CD4-positive, alpha-beta T cell treated with Interferon gamma for 1 hour (primary cell): ENCODE measurements around the gene PLA2G2C.
"Not testable (repeated sequence)": the region's sequence is repeated elsewhere in the genome, so short reads cannot be mapped to it uniquely, and the experiment has no call there.

ENCODE experiments used
- DNase-seq: peaks from one replicate; pipeline ENCODE4 v3.0.0-alpha.2; 2020

Gene PLA2G2C

GRCh38 chr1:20150969-20151368, 35.3 kb downstream of the PLA2G2C start:
- DNase-seq = no peak

- no peak for DNase-seq
Observed at GRCh38 chr1:20150326-20150705, 36.0 kb downstream of the PLA2G2C start.

- DNase-seq = no peak
Observed at GRCh38 chr1:20149601-20150325, 36.6 kb downstream of the PLA2G2C start.

DNA sequence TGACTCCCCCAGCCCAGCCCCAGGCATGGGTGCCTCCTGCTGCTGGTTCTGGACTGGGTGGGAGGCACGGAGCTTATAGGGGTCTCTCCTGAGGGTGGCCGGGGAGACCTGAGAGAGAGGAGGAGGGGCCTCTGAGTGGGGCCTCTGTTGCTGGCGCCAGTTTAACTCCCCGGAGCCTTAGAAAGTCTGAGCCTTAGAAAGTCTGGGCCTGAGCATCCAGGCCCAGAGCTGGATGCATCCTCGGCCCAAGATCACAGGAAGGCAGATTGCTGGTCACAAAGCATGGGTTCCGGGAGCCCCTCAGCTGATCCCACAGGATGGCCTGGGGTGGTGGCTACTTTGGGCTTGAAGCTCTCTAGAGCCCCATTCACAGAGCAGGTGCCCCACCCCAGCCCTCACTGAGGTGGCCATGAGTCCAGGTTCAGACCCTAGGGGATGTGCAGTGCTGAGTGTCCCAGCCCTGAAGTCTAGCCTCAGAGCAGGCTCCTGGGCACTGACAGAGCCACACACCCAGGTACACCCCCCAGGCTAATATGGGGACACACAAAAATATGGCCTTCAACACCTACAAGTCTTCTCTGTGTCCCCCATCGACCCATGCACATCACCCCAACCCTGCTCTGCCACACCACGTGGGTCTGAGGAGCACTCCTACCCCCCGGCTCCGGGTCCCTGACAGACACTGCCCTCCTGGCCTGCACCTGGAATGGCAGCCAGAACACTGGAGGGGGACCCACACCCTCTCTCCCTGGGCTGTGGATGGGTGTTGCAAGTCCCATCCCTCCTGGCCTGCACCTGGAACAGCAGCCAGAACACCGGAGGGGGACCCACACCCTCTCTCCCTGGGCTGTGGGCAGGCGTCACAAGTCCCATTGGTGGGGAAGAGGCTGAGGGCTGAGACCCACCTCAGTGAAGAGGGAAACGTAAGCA, 37.5 kb downstream of the PLA2G2C start:
- DNase-seq = no peak

DNA sequence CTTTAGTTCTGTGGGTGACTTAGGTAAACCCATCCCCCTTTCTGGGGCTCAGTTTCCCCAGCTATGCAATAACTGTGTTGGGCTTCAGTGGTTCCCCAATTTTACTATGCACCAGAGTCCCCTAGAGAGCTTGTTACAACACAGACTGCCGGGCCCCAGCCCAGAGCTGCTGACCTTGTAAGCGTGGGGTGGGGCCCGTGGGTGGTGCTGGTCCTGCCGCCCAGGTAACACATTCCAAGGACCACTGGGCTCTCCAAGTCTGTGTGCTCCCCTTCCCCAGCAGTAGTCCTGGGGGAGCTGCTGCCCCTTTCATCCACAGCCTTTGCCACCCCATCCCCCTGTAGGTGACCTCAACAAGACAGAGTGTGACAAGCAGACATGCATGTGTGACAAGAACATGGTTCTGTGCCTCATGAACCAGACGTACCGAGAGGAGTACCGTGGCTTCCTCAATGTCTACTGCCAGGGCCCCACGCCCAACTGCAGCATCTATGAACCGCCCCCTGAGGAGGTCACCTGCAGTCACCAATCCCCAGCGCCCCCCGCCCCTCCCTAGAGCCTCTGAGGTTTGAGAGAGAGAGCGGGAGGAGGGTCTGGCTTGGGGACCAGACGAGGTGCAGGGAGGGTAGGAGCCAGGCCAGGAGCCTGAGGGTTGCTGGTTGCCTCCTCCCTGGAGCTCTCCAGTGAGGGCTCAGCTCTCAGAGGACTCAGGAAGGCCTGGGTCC, 38.3 kb downstream of the PLA2G2C start:
- DNase-seq = no peak

DNA sequence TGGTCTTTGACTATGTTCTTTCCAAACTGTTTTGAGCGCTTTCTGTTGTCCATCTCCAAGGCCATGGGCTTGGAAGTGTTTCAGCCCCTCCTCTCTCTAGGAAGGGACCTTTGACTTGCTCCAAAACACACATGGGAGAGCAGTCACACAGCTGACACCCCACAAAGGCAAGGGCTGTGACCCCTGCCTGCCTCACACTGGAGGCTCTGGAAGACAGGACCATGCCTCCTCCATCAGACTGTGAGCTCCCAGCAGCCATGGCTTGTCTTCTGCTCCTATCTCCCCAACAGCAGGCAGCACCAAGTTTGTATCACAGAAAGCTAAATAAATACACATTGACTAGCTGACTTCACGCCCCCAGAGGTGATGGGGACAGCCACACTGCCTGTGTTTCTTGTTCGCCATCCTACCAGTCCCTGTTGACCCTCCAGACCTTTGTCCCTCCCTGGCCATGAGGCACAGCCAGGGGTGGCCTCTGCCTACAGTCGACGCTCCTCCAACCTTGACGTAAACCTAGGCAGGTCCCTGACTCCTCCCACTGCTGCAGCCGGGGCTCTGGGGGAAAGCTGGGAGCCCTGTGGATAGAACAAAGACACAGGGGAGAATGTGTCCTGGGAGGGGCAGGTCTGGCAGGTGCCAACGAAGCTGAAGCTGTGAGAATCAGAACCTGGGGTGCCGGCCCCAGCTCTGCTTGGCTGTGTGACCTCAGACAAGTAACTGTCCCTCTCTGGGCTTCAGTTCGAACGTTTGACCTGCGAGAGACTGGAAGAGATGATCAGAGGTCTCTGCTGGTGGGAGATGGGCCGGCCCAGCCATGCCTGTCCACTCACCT, 42.4 kb downstream of the PLA2G2C start:
- no peak for DNase-seq

DNA sequence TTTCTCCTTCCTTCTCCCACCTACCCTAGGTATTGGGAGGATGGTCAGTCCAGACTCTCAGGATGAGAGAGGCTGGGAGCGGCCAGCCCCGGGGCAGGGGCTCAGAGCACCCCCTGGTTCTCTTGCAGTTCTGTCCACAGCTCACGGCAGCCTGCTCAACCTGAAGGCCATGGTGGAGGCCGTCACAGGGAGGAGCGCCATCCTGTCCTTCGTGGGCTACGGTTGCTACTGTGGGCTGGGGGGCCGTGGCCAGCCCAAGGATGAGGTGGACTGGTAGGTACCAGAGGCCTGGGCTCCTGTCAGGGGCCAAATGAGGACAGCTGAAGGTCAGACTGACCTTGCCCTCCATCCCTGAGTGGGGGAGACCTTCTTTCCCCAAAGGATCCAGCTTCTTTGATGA, 43.0 kb downstream of the PLA2G2C start:
- no peak for DNase-seq

DNA sequence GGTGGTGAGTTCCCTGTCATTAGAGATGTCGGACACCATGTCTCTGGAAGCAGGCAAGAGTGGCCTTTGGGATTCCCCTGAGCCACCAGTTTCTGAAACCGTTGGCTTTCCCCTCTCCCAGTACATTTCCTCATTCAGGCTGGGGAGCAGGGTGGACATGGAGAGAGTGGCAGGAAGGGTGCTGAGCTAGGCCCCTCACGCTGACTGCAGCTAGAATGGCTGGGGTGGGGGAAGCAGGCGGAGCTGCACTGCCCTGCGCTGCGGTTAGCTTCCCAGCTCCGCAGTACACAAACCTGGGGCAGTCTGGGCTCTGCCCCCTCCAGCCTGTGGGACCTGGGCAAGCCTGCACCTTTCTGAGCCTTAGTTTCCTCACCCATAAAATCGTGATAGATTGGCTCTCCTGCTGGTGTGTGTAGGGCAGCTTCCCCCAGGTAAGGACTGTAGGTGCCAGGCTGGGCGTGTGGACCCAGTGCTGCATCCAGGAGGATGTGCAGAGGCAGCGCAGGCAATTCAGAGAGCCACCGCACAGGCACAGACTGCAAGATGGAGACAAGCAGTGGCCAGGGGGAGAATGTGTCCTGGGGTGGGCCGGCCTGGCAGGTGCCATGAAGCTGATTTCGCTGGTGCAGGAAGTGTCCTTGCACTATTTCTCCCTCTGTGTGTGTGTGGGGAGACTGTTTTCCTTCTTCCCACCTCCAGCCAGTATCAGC, 44.2 kb downstream of the PLA2G2C start:
- DNase-seq = no peak

DNA sequence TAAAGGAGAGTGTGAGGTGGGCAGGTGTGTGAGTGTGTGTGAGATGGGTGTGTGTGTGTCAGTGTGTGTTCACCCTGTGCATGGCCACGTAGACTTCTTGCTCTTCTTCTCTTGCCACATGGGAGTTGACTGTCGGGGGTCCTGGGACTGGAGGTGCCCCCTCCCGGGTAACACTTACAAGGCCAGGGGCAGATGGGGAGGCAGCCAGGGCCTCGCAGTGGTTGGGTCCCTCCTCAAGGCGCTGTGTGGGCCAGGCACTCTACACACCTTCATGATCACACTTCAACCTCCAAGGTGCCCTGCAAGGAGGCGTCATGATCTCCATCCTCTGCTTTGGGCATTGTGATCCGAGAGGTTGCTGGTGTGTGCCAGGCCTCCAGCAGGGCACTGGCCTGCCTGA, 44.9 kb downstream of the PLA2G2C start:
- no peak for DNase-seq

GRCh38 chr1:20141001-20141400, 45.3 kb downstream of the PLA2G2C start:
- no peak for DNase-seq

DNA sequence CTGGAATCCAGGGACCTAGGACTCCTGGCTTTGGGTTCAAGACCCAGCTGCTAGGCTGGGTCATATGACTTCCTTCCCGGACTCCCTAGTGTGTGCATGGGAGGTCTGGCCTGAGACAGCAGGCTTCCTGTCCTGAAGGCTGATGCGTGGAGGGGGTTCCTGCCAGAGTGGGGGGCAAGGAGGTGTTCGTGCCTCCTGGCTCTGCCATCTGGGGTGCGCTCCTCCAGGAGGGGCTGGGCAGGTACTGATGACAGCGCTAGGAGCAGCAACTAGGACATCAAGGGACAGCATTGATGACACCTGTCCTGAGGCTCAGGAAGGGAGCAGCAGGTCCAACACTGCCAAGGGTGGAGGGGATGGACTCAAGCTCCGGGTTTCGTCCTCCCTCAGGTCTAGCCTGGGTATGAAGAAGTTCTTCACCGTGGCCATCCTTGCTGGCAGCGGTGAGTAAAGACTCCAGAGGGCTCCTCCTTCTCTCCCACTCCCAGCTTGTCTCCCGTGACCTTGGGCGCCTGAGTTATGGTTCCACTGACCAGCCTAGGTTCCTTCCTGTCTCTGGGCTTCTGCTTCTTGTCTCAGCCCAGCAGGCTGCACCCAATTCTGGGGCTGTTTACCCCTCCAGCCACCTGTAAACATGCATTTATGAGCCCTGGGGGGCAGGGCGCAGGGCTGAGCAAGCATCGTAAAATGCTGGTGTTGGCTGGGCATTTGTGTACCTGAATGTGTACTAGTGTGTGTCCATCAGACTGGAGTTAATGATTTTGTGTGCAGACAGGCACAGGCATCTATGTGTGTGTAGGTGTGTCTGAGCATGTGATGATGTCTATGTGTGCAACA, 46.3 kb downstream of the PLA2G2C start:
- no peak for DNase-seq

- DNase-seq = no peak
Observed at GRCh38 chr1:20138961-20139550, 47.3 kb downstream of the PLA2G2C start, which contains the start of gene PLA2G2F. TSS of gene PLA2G2F (plus strand) at chr1:20139323. CDS start at chr1:20139428, 105 bp downstream.

DNA sequence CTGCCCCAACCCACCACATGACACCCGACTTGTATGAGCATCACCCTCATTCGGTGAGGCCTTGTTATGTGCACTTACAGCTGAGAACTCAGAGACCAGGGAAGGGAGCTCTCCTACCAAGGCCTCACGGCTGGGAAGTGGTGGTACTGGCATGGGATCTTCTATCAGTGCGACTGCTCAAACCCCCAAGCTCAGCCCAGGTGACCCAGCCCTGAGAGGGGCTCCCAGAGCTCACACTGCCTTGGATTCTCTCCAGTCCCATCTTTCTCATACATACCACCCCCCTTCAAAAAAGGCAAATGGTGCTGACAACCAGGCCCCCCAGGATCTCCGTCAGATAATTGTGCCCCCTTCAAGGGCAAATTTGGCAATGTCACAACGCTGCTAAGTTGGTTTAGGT, 48.0 kb downstream of the PLA2G2C start:
- no peak for DNase-seq

GRCh38 chr1:20137604-20138003, 48.7 kb downstream of the PLA2G2C start:
- DNase-seq = no peak

DNA sequence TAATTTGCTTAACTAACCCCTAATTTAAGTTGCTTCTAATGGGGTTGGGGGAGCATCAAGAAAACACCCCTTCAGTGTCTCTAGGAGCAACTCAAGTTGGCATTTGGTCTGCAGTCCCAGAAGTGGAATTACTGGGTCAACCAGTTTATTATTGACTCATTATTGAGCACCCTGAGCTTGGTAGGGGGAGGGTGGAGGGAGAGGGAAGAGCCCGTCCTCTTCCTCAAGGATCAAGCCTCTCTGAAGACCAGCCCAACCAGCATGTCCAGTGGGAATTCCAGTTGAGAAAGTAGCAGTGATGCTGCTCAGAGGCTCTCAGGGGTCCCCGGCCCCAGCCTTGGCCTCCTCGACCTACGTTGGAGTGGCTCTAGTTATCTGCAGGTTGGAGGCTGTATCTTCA, 49.3 kb downstream of the PLA2G2C start:
- no peak for DNase-seq

- no peak for DNase-seq
Observed at GRCh38 chr1:20136249-20136648, 50.1 kb downstream of the PLA2G2C start.

- DNase-seq = no peak
Observed at GRCh38 chr1:20134995-20135394, 51.3 kb downstream of the PLA2G2C start.

DNA sequence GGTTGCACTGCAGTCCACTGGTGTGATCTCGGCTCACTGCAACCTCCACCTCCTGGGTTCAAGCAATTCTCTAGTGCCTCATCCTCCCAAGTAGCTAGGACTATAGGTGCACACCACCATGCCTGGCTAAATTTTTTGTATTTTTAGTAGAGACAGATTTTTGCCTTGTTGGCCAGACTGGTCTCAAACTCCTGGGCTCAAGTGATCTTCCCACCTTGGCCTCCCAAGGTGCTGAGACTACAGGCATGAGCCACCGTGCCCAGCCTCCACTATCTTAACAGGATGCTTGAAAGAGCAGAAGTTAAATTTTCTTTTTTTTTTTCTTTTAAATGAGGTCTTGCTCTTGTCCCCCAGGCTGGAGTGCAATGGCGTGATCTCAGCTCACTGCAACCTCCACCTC, 55.8 kb downstream of the PLA2G2C start:
- DNase-seq = not testable (repeated sequence)

DNA sequence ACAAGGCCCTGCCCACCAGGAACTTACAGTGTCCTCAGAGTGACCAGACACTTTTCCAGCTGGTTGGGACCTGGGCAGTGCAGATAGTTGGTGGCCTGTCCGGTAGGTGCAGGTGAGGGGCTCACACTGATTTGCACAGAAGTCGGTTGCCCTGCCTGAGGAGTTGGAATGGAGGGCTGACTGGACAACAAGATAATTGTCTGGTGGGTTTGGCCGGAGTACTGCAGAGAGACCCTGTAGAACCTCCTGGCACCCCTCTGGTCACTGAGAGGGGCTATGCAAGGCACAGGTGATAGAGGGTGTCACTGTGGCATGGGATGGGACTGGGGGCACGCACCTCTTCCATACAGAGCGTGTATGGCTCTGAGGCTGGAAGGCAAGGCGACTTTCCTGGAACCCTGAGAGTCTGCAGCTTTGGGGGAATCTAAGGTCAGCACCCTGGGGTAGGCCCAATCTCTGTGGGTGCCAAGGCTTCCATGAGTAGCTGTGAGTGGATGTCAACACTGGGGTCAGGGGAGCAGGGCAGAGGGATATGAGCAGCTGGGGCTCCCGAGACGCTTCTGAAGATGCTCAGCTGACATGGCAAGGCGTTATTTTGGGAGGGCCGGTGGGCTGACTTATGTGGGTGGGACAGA, 59.4 kb downstream of the PLA2G2C start:
- no peak for DNase-seq
